NCI-H146 (cell line): ENCODE results near the gene MAP2K2.
"Not testable (repeated sequence)": the region's sequence is repeated elsewhere in the genome, so short reads cannot be mapped to it uniquely, and the experiment has no call there.

ENCODE experiments used
- DNase-seq: peaks from one replicate; lab custom pipeline; 2025; lab: John Stamatoyannopoulos, UW

The MAP2K2 gene

DNA sequence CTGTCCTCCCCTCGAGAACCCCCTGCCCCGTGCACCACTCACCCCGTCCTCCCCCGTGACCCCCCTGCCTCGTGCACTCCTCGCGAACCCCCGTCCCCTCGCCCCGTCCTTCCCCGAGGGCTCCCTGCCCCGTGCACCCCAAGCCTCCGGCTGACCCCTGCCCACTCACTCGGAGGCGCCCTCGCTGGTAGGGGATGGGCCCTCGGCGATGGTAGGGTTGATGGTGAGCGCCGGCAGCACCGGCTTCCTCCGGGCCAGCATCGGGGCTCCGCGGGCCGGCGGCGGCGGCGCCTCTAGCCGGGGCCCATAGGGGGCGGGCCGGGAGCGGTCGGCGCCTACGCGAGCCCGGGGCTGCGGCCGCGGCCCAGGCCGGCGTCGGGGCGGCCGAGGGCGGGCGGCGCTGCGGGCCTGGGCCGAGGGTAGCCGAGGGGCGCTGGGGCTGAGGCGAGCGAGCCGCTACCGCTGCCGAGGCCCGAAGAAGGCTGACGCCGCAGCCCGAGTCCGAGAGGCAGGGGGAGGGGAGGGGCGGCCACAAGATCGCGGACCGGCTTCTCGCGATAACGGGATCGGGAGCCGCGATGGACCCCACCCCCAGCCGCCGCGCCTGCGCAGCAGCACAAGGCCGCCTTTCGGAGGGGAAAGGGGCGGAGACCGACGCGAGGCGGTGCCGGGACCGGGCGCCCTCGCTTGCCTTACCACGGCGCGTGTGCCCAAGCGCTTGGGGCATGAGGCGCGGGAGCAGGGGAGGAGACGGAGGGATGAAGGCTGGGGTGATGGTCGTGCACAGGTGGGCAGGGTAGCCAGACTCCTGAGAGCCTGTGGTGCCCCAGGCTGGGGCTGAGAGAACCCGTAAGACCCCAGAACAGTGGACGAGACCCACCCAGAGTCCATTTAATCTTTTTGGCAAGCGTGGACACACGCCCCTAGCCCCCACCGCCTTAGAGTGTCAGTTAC lies at the start of gene MAP2K2:
TSS of gene MAP2K2 (minus strand) at position 508 of the 954 bp plus-strand sequence. CDS start at position 261, 247 bp downstream.
- DNase-seq: peak; percentile 89

DNA sequence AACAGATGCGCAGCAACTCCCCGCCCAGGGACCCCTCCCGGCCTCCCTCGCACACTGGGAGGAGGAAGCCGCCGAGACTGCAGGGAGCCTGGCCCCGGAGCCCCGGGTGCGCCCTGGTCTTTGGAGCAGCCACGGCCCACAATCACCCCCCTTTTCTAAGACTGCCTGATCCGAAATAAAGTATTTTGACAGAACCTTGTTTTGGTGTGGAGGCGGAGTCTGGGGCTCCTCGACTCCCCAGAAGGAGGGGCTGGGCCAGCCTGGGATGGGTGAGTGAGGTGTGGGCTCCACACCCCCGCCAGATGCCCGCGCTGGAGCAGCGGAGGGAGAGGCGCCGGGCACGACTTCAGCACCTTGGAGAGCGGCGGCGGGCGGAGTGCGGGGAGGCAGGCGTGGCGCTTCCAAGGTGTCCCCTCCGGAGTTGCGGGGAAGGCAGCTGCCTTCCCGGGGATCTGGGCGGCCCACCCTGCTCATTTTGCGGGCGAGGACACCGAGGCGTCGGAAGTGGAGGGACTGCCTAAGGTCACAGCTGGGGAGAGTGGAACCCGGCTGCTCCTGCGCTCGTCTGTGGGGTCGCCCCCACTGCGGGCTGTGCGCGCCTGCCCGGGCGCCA lies 49.0 kb upstream of the MAP2K2 start:
- DNase-seq: no peak

DNA sequence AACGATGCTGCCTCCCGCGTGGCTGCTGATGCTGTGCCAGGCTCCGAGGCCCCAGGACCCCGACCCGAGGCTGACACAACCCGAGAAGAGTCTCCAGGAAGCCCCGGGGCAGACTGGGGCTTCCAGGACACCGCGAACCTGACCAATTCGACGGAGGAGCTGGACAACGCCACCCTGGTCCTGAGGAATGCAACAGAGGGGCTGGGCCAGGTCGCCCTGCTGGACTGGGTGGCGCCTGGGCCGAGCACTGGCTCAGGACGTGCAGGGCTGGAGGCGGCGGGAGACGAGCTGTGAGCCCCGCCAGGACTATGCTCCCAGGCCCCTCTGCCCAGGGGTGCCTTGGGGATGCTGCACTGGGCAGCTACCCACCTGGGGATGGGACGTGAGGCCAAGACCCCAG lies 47.8 kb upstream of the MAP2K2 start:
- DNase-seq: no peak

DNA sequence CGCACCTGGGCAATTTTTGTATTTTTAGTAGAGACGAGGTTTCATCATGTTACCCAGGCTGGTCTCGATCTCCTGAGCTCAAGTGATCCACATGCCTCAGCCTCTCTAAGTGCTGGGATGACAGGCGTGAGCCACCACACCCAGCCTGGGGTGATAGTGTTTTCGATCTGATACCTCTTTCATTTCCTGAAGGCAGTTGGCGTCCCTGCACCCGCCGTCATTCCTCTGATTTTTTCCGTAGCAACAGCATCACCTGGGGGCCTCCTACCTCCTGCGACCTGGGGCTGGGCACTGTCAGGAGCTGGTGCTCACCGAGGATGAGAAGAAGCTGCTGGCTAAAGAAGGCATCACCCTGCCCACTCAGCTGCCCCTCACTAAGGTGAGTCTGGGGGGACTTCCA lies 40.3 kb upstream of the MAP2K2 start:
- DNase-seq: peak; percentile 10

DNA sequence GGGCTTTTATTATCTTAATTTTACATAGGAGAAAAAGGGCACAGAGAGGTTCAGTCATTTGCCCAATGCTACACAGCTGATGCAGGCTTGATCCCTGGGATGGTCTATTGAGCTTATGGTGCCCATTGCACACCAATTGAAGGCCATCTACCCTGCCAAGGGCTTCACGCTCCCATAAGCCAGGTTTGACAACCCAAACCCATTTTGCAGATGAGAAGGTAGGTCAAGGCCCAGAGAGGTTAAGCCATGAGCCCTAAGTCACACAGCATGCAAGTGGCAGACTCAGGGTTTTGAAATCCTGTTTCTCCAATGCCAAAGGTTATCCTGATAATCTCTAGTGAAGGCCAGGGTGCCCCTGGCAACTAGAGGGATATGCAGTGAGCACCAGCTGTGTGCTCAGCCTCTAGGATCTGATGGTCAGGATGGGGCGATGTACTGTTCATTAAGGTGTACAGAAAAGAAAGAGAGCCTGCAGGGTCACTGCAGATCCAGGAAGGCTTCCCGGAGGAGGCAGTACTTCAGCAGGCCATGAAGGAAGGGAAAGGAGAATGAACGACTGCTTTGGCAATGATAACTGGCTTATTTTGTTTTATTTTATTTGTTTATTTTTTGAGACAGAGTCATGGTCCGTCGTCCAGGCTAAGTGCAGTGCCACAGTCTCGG lies 37.6 kb upstream of the MAP2K2 start:
- no peak for DNase-seq

DNA sequence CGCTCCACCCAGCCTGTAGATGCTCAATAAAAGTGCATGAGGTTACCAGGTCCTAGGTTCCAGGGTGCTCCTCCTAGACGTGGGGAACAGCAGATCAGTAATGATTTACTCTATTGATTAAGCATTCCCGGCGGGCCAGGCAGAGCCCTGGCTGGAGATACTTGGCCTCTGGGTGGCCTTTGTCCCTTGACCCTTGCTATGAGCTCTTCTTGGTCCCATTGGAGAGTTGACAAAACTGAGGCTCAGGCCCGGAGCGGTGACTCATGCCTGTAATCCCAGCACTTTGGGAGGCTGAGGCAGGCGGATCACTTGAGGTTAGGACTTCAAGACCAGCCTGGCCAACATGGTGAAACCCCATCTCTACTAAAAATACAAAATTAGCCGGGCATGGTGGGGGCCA lies 34.0 kb upstream of the MAP2K2 start:
- DNase-seq: not testable (repeated sequence)

DNA sequence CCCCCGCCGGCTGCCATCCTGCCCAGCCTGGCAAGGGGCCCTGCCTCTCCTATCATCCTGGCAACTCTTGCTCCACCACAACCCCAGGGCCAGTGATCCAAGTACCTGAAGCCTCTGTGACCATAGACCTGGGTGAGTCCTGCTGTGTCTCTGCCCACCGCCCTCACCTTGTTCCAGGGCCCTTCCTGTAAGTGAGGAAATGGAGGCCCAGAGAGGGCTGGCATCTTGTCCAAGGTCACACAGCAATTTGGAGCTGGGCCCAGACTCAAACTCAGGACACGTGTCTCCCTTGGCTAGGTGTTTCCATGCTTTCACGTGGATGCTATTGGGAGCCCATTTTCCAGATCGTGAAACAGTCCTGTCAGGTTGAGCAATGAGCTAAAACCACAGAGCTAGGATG lies 33.2 kb upstream of the MAP2K2 start:
- no peak for DNase-seq

DNA sequence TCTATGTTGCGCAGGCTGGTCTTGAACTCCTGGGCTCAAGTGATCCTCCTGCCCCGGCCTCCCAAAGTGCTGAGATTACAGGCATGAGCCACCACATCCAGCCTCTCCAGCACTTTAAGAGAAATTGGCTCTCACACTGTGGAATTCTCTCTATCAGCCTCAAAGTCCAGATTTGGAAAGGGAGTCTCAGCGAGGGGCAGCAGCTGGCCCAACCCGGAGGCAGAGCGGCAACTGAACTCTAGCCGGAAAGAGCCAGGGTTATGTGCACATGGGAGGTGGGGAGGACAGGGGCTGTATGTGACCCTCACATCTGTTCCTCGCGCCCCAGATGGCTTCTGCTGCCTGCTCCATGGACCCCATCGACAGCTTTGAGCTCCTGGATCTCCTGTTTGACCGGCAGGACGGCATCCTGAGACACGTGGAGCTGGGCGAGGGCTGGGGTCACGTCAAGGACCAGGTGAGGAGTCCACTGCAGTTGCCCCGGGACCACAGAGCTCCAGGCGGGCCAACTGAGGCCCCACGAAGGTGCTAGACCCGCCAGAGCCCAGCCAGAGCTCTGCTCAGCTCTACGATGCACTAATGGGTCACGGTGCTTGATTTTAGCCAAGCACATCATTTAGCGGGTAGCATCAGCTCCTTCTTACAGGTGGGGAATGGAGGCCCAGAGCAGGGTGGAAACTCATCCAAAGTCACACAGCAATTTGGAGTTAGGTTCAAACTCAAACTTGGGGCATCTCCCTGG lies 30.8 kb upstream of the MAP2K2 start:
- no peak for DNase-seq

DNA sequence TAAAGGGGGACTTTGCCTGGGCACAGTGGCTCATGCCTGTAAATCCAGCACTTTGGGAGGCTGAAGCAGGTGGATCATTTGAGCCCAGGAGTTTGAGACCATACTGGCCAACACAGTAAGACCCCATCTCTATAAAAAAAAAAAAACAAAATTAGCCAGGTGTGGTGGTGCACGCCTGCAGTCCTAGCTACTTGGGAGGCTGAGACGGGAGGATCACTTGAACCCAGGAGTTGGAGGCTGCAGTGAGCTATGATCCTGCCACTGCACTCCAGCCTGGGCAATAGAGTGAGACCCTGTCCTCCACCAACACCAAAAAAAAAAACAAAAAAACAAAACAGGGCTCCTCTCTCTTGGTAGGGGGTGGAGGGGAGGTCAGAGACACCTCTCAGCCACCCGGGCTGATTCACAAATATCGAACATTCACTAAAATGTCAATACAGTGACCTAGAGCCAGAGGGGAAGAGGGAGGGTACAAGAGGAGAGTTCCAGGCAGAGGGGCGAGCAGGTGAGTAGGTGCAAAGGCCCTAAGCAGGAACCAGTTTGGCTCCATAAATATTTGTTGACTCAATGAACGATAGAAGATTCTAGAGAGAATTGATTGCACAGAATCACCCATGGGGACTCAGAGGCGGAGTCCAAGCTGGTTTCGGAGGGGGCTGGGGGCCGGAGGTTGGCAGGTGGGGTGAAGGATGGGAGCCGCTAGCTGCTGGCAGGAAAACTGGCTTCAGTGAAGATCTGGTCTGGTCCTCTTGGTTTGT lies 28.5 kb upstream of the MAP2K2 start:
- DNase-seq: no peak

DNA sequence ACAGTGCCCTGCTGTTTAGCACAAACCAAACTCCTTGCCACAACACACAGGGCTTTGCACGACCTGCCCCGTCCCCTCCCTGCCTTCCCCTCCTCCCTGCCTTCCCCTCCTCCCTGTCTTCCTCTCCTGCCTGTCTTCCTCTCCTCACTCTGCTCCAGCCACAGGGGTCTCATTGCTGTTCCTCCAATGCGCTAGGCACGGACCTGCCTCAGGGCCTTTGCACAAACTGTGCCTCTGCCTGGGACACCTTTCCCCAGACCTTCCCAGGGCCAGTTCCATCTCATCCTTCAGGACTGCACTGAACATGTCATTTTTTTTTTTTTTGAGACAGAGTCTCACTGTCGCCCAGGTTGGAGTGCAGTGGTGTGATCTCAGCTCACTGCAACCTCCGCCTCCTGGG lies 27.7 kb upstream of the MAP2K2 start:
- DNase-seq: no peak

DNA sequence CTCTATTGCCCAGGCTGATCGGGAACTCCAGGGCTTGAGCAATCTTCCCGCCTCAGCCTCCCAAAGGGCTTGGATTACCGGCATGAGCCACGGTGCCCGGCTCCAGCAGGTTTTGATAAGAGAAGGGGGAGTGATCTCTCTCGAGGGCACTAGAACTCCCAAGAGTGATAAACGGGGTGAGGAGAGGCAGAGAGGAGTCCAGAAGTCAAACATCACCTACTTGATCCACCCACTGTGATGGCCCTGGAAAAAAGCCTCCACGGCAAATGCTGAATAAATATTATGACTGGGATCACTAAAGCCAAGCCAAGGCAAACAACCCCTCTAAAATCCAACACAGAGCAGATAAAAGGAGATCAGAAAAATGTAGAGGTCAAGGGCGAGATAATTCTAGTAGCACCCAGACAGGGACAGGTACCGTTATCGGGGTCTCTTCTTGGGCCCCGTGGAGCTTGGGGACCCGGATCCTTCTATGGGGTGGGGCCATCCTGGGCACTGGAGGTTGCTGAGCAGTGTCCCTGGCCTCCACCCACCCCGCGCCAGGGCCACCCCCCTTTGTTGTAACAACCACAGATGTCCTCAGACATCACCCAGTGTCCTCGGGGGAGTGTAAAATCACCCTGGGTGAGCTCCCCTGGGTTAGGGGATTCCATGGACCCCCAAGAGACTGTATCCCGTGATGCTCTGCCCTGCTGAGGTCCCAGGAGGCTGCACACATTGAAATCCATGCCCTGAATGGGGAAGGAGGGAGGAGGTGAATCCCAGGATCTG lies 25.8 kb upstream of the MAP2K2 start:
- DNase-seq: no peak

DNA sequence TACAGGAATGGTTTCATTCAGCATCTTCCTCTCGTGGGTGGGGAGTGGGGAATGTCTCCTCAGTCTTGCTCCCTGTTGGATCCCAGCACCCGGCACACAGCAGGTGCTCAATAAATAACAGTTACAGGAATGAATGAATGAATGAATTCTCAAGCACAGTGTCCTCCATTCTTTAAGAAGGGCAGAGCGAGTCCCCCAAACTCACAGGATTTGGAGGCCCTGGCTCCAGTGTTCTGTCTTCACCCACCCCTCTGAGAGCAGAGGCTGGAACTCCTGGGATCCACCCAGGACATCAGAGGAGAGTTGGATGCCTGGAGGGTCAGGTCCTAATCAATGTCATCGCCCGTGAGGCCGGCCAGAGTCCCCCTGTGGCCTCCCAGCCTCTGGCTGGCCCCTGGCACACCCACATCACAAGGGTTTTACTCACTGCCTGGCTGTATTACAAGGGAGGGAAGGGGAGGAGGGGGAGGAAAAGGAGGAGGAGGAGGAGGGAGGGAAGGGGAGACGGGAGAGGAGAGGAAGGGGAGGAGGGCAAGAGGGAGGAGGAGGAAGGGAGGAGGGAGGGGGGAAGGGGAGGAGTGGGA lies 20.8 kb upstream of the MAP2K2 start:
- no peak for DNase-seq

DNA sequence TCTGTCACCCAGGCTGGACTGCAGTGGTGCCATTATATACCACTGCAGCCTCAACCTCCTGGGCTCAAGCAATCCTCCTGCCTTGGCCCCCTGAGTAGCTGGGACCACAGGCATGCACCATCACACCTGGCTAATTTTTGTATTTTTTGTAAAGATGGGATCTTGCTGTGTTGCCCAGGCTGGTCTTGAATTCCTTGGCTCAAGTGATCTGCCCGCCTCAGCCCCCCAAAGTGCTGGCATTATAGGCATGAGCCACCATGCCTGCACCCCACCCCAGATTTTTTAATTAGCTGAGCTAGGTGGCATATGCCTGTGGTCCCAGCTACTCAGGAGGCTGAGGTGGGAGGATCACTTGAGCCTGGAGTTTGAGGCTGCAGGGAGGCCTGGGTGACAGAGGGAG lies 19.0 kb upstream of the MAP2K2 start:
- not testable (repeated sequence) for DNase-seq

DNA sequence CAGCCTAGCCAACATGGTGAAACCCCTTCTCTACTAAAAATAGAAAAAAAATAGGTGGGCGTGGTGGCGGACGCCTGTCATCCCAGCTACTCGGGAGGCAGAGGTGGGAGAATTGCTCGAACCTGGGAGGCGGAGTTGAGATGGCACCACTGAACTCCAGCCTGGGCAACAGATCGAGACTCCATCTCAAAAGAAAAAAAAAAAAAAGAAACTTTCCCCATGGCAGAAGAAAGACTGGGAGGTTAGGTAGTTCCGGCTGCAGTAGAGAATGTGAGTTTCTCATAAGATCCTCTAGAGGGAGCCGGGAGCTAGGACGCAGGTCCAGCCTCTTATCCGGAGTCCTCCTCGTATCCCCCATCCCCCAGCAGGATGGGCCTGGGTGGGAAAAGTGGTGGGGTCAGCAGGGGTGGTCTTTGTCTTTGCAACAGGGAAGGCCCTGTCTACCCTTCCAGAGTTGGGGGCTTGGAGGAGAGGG lies 16.4 kb upstream of the MAP2K2 start:
- DNase-seq: peak; percentile 70

DNA sequence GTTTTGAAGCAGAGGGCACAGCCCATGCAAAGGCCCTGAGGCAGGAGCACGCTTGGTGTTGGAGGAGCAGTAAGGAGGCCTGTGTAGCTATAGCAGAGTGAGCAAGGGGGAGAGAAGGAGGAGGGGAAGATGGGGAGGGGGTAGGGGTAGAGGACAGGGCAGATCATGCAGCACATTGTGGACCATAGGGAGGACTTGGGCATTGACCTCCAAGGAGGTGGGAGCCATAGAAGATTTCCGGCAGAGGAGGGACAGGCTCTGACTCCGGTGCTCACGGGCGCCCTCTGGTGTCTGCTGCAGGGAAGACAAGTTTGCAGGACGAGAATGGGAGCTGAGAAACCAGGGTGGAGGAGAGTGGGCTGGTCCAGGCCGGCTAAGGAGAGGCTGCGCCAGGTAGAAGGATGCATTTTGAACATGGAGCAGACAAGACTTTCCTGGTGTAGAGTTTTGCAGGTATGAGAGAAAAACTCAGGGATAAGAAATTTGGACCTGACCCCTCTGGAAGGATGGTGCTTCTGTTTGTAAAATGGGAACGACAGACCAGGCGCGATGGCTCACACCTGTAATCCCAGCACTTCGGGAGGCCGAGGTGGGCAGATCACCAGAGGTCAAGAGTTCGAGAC lies 15.8 kb upstream of the MAP2K2 start:
- peak; percentile 34 for DNase-seq

DNA sequence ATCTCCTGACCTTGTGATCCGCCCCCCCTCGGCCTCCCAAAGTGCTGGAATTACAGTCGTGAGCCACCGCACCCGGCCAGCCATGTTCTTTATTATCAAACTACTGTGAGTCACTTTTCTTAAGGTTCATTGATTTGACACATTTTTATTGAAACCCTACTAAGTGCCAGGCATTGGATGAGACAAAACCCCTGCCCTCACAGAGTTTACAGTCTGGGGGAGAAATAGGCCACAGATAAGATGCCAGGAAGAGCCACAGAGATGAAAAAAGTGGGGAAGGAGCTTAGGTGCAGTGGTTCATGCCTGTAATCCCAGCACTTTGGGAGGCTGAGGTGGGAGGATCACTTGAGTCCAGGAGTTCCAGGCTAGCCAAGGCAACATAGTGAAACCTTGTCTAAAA lies 14.5 kb upstream of the MAP2K2 start:
- no peak for DNase-seq

DNA sequence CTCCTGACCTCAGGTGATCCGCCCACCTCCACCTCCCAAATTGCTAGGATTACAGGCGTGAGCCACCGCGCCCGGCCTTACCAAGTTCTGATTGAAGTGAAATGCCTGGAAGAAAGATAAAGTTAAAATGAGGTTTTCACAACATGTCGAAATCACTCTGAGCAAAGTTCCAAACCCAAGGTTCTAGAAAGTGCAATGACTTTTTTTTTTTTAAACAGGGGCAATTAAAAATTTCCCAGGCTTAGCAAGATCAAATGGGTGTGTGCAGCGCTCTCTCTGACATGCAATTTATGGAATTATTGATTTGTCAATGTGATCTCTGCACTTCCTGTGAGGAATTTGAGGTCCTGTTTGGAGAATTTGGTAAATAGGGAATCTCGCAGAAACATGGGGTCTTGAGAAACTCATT lies 12.8 kb upstream of the MAP2K2 start:
- DNase-seq: no peak

DNA sequence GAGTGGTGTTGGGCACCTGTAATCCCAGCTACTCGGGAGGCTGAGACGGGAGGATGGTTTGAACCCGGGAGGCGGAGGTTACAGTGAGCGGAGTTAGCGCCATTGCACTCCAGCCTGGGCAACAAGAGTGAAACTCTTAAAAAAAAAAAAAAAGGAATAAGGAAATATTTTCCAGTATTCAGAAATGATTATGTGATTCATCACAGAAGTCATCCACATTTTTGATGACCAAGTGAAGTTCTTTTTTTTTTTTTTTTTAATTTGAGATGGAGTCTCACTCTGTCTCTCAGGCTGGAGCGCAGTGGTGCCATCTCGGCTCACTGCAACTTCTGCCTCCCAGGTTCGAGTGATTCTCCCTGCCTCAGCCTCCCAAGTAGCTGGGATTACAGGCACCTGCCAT lies 11.5 kb upstream of the MAP2K2 start:
- not testable (repeated sequence) for DNase-seq

DNA sequence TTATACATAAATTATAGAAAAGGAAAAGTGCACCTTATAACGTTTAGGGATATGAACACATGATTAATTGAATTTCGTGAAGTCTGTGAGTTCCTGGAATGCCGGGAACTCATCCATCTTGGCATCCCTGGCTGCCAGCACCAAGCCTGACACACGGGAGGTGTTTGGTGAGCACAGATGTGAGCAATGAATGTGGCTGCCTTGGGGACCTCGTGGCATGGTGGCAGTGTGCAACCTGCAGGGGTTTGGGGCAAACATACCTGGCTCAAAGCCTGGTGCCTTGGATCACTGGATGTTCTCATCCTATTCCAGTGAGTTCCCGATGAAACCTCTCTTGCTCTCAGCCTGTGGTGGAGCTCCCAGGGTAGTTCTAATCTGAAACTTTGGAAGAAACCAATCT lies 10.4 kb upstream of the MAP2K2 start:
- no peak for DNase-seq
